ENCODE data around the gene SLU7. TPM values are rescaled to one million over a fixed set of nuclear protein-coding genes. Genes with fewer than 3 reads are reported as not detected.

SLU7 gene
- total RNA-seq, 2 donors from 2014 or later: 33.2 to 53.7 TPM

- no peaks in the 10 kb centered on the region for H3K4me1 Mint-ChIP-seq
- no peaks in the 10 kb centered on the region for H3K9me3 Mint-ChIP-seq
- peaks cover 19% of the 10 kb centered on the region for H3K27me3 Mint-ChIP-seq
- ATAC-seq (replicated peaks): no peak
- no peaks in the 10 kb centered on the region for H3K36me3 Mint-ChIP-seq (ENCODE audit: low read depth)
- H3K27ac Mint-ChIP-seq: no peak overlapping the region
- no peak overlapping the region for H3K4me3 Mint-ChIP-seq
Measured at GRCh38 chr5:160357394-160357793, 61.5 kb downstream of the SLU7 start.

GRCh38 chr5:160356550-160357347 lies 62.1 kb downstream of the SLU7 start:
- H3K4me3 Mint-ChIP-seq: no peak overlapping the region
- ATAC-seq (replicated peaks): no peak
- H3K27me3 Mint-ChIP-seq: peaks cover 14% of the 10 kb centered on the region
- no peaks in the 10 kb centered on the region for H3K9me3 Mint-ChIP-seq
- H3K4me1 Mint-ChIP-seq: no peaks in the 10 kb centered on the region
- H3K36me3 Mint-ChIP-seq (ENCODE audit: low read depth): no peaks in the 10 kb centered on the region
- H3K27ac Mint-ChIP-seq: no peak overlapping the region

- no peaks in the 10 kb centered on the region for H3K27me3 Mint-ChIP-seq
- H3K9me3 Mint-ChIP-seq: no peaks in the 10 kb centered on the region
- no peaks in the 10 kb centered on the region for H3K36me3 Mint-ChIP-seq (ENCODE audit: low read depth)
- H3K27ac Mint-ChIP-seq: no peak overlapping the region
- ATAC-seq (replicated peaks): no peak
- no peaks in the 10 kb centered on the region for H3K4me1 Mint-ChIP-seq
- no peak overlapping the region for H3K4me3 Mint-ChIP-seq
Measured at GRCh38 chr5:160354666-160355065, 64.2 kb downstream of the SLU7 start.

GRCh38 chr5:160353379-160353778 lies 65.5 kb downstream of the SLU7 start:
- Mint-ChIP-seq H3K9me3 (no peaks in the 10 kb centered on the region), H3K27ac (no peak overlapping the region), H3K36me3 (ENCODE audit: low read depth) (no peaks in the 10 kb centered on the region), H3K4me3 (no peak overlapping the region), H3K4me1 (no peaks in the 10 kb centered on the region), H3K27me3 (no peaks in the 10 kb centered on the region)
- ATAC-seq (replicated peaks): no peak

- no peak overlapping the region for H3K27ac Mint-ChIP-seq
- no peak overlapping the region for H3K4me3 Mint-ChIP-seq
- H3K27me3 Mint-ChIP-seq: no peaks in the 10 kb centered on the region
- H3K36me3 Mint-ChIP-seq (ENCODE audit: low read depth): no peaks in the 10 kb centered on the region
- no peaks in the 10 kb centered on the region for H3K9me3 Mint-ChIP-seq
- no peak for ATAC-seq (replicated peaks)
- no peaks in the 10 kb centered on the region for H3K4me1 Mint-ChIP-seq
Measured at GRCh38 chr5:160352308-160352707, 66.6 kb downstream of the SLU7 start.

Other genes with a start within 250 kb of the SLU7 start
- gene FABP6, start 189.6 kb downstream of the SLU7 start, total RNA-seq: under 1 TPM in 1 of 2 donors, not detected in 1; 0.87 TPM
- not detected for gene CCNJL, start 106.5 kb downstream of the SLU7 start, total RNA-seq
- gene C1QTNF2, start 48.5 kb downstream of the SLU7 start, total RNA-seq: not detected
- gene FAM200C, start 19.0 kb downstream of the SLU7 start, total RNA-seq: 1 to 10 TPM in 1 of 2 donors, under 1 TPM in 1; 0.69 to 3.5 TPM
- 100 to 1,000 TPM; 172 to 221 TPM for gene PTTG1, start 2.8 kb upstream of the SLU7 start, total RNA-seq

All from activated T-helper 17 cell treated with anti-CD3 and anti-CD28 coated beads, Interleukin-2, amount 50 U/mL, for 72 hours (primary cell).